ENCODE results near the gene DIPK1C. TPM values are rescaled to one million over a fixed set of nuclear protein-coding genes. Genes with fewer than 3 reads are reported as not detected.

Gene DIPK1C
- total and polyA plus RNA-seq, 10 of the 15 experiments (the other 5 are each of a cell fraction or from before 2014, with no cell fraction given) = not detected

DNA sequence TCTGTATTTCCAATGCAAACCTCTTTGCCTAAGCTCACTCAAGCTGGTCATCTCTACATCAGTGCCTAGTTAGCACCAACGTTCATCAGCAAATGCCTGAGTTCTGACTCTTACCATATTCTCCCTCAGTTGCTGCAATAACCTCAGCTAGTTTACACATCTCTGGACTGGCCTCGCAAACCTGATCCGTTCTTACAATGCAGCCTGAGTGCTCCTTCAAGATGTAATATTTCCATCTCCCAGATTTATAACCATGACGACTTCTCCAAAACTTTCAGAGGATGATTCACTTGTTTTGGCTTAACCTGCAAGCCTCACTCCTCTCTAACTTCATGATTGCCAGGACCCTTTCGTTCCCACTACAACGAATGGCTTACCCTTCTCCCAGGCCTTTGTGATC, 69.7 kb downstream of the DIPK1C start:
- no peak overlapping the region for H3K27ac ChIP-seq (ENCODE audit: control insufficient read depth, insufficient read depth)
- BruUV-seq (replicated peaks) = no TSS peak
- no peak overlapping the region for H2AFZ ChIP-seq (ENCODE audit: control insufficient read depth, low read depth, low read length)
- TF ChIP-seq NBN (IDR thresholded peaks at IDR 0.05) = no peak
- TF ChIP-seq BACH1 (IDR thresholded peaks at IDR 0.05; ENCODE audit: borderline replicate concordance) = no peak
- TF ChIP-seq MEF2A (IDR thresholded peaks at IDR 0.05; ENCODE audit: insufficient read depth, low read depth, low read length) = no peak
- no peak for TF ChIP-seq RUNX3 (IDR thresholded peaks at IDR 0.05; ENCODE audit: low read length)
- DNase-seq (ENCODE audit: low read depth, low spot score) (no peak), ATAC-seq (no peak), FAIRE-seq (no peak)
- in situ Hi-C loops (cut with MboI) (no loop called here), intact Hi-C loops (cut with micrococcal nuclease; ENCODE audit: unreplicated experiment) (no loop called here)
- H3K9ac ChIP-seq (ENCODE audit: control insufficient read depth, insufficient read depth, low read length) = no peak overlapping the region
- ChIA-PET POLR2A (no interaction called here), SMC1A (ENCODE audit: uncharacterized antibody, unreplicated experiment) (no interaction called here), CTCF (no interaction called here), RAD21 (ENCODE audit: unreplicated experiment) (no interaction called here)
- H3K9me3 ChIP-seq (replicated peaks; ENCODE audit: control insufficient read depth, insufficient read depth, low read length) = no peaks in the 10 kb centered on the region
- no peaks in the 10 kb centered on the region for H3K36me3 ChIP-seq (ENCODE audit: control insufficient read depth in 2 of 2, insufficient read depth in 2 of 2, low read length in 1 of 2)
- no peaks in the 10 kb centered on the region for H4K20me1 ChIP-seq (ENCODE audit: control insufficient read depth, insufficient read depth)
- WGBS (ENCODE audit: insufficient coverage, insufficient replicate concordance, low lambda C conversion rate, missing lambda C conversion rate) = 15% methylated on average over 6 of the region's 6 CpGs
- H3K79me2 ChIP-seq (ENCODE audit: control insufficient read depth, insufficient read depth, low read length) = no peaks in the 10 kb centered on the region
- no peak overlapping the region for H3K4me3 ChIP-seq
- H3K4me2 ChIP-seq (ENCODE audit: control insufficient read depth, insufficient read depth) = no peak overlapping the region
- peaks cover 0 to 4% of the 10 kb centered on the region in 2 experiments; a peak in 2 of 4 replicates for H3K27me3 ChIP-seq (replicated peaks in 1 of 2; ENCODE audit: control insufficient read depth in 2 of 2, insufficient read depth in 2 of 2, low read length in 1 of 2)
- no peaks in the 10 kb centered on the region for H3K4me1 ChIP-seq (ENCODE audit: control insufficient read depth, insufficient read depth, low read length)

Other genes with a start within 250 kb of the DIPK1C start
- gene CYB5A, start 165.3 kb downstream of the DIPK1C start, total RNA-seq (2014; rRNA removed) = 63.2 and 76.9 TPM in 2 replicates
- gene CYB5A, start 165.3 kb downstream of the DIPK1C start, total RNA-seq (2014; rRNA removed; fragmentation: Illumina TruSeq; extraction: Trizol) = 63.9 and 68.7 TPM in 2 replicates
- gene CYB5A, start 165.3 kb downstream of the DIPK1C start, total RNA-seq (2021) = 60.2 and 60.4 TPM in 2 replicates
- gene CYB5A, start 165.3 kb downstream of the DIPK1C start, polyA plus RNA-seq (2011; rRNA removed) = 106 and 119 TPM in 2 replicates
- 78.6 and 87.4 TPM in 2 replicates for gene CYB5A, start 165.3 kb downstream of the DIPK1C start, polyA plus RNA-seq (2014; fragmentation: Illumina TruSeq; extraction: Trizol)
- 100 to 1,000 TPM; 120 to 129 TPM for gene CYB5A, start 165.3 kb downstream of the DIPK1C start, polyA plus RNA-seq (2014; fragmentation: Nextera tagmentation; extraction: Ambion mirVana)
- 57.8 and 76.8 TPM in 2 replicates for gene CYB5A, start 165.3 kb downstream of the DIPK1C start, polyA plus RNA-seq (2014; rRNA removed)
- 100 to 1,000 TPM; 119 to 122 TPM for gene CYB5A, start 165.3 kb downstream of the DIPK1C start, polyA plus RNA-seq (2016; fragmentation: Nextera tagmentation; extraction: Ambion mirVana)
- gene C18orf63, start 141.5 kb downstream of the DIPK1C start, total RNA-seq (2014; rRNA removed) = not detected in 2 replicates
- gene C18orf63, start 141.5 kb downstream of the DIPK1C start, total RNA-seq (2014; rRNA removed; fragmentation: Illumina TruSeq; extraction: Trizol) = not detected in 2 replicates
- gene C18orf63, start 141.5 kb downstream of the DIPK1C start, total RNA-seq (2021) = not detected in 2 replicates
- not detected in 2 replicates for gene C18orf63, start 141.5 kb downstream of the DIPK1C start, polyA plus RNA-seq (2011; rRNA removed)
- gene C18orf63, start 141.5 kb downstream of the DIPK1C start, polyA plus RNA-seq (2014; fragmentation: Illumina TruSeq; extraction: Trizol) = not detected in 2 replicates
- not detected for gene C18orf63, start 141.5 kb downstream of the DIPK1C start, polyA plus RNA-seq (2014; fragmentation: Nextera tagmentation; extraction: Ambion mirVana)
- not detected in 2 replicates for gene C18orf63, start 141.5 kb downstream of the DIPK1C start, polyA plus RNA-seq (2014; rRNA removed)
- gene C18orf63, start 141.5 kb downstream of the DIPK1C start, polyA plus RNA-seq (2016; fragmentation: Nextera tagmentation; extraction: Ambion mirVana) = not detected
- gene CNDP2, start 39.1 kb upstream of the DIPK1C start, total RNA-seq (2014; rRNA removed) = 104 and 109 TPM in 2 replicates
- gene CNDP2, start 39.1 kb upstream of the DIPK1C start, total RNA-seq (2014; rRNA removed; fragmentation: Illumina TruSeq; extraction: Trizol) = 70.8 and 75.5 TPM in 2 replicates
- 174 and 181 TPM in 2 replicates for gene CNDP2, start 39.1 kb upstream of the DIPK1C start, total RNA-seq (2021)
- gene CNDP2, start 39.1 kb upstream of the DIPK1C start, polyA plus RNA-seq (2011; rRNA removed) = 177 and 181 TPM in 2 replicates
- 196 and 205 TPM in 2 replicates for gene CNDP2, start 39.1 kb upstream of the DIPK1C start, polyA plus RNA-seq (2014; fragmentation: Illumina TruSeq; extraction: Trizol)
- gene CNDP2, start 39.1 kb upstream of the DIPK1C start, polyA plus RNA-seq (2014; fragmentation: Nextera tagmentation; extraction: Ambion mirVana) = 100 to 1,000 TPM in 1 of 2 experiments, 10 to 100 TPM in 1; 63.5 to 101 TPM
- gene CNDP2, start 39.1 kb upstream of the DIPK1C start, polyA plus RNA-seq (2014; rRNA removed) = 128 and 136 TPM in 2 replicates
- 100 to 1,000 TPM; 196 to 213 TPM for gene CNDP2, start 39.1 kb upstream of the DIPK1C start, polyA plus RNA-seq (2016; fragmentation: Nextera tagmentation; extraction: Ambion mirVana)
- not detected in 2 replicates for gene CNDP1, start 77.2 kb upstream of the DIPK1C start, total RNA-seq (2014; rRNA removed)
- not detected in 2 replicates for gene CNDP1, start 77.2 kb upstream of the DIPK1C start, total RNA-seq (2014; rRNA removed; fragmentation: Illumina TruSeq; extraction: Trizol)
- gene CNDP1, start 77.2 kb upstream of the DIPK1C start, total RNA-seq (2021) = not detected in 2 replicates
- not detected in 2 replicates for gene CNDP1, start 77.2 kb upstream of the DIPK1C start, polyA plus RNA-seq (2011; rRNA removed)
- gene CNDP1, start 77.2 kb upstream of the DIPK1C start, polyA plus RNA-seq (2014; fragmentation: Illumina TruSeq; extraction: Trizol) = 0.04 TPM in 1 of 2 replicates, not detected in the other
- gene CNDP1, start 77.2 kb upstream of the DIPK1C start, polyA plus RNA-seq (2014; fragmentation: Nextera tagmentation; extraction: Ambion mirVana) = not detected
- gene CNDP1, start 77.2 kb upstream of the DIPK1C start, polyA plus RNA-seq (2014; rRNA removed) = not detected in 2 replicates
- gene CNDP1, start 77.2 kb upstream of the DIPK1C start, polyA plus RNA-seq (2016; fragmentation: Nextera tagmentation; extraction: Ambion mirVana) = under 1 TPM in 1 of 2 experiments, not detected in 1; 0.05 TPM
- 10.1 and 11.2 TPM in 2 replicates for gene ZNF407, start 140.6 kb upstream of the DIPK1C start, total RNA-seq (2014; rRNA removed)
- 11.0 TPM in 2 replicates for gene ZNF407, start 140.6 kb upstream of the DIPK1C start, total RNA-seq (2014; rRNA removed; fragmentation: Illumina TruSeq; extraction: Trizol)
- 10.3 and 11.6 TPM in 2 replicates for gene ZNF407, start 140.6 kb upstream of the DIPK1C start, total RNA-seq (2021)
- 3.9 and 4.5 TPM in 2 replicates for gene ZNF407, start 140.6 kb upstream of the DIPK1C start, polyA plus RNA-seq (2011; rRNA removed)
- gene ZNF407, start 140.6 kb upstream of the DIPK1C start, polyA plus RNA-seq (2014; fragmentation: Illumina TruSeq; extraction: Trizol) = 4.8 and 5.7 TPM in 2 replicates
- under 1 TPM; 0.69 to 0.88 TPM for gene ZNF407, start 140.6 kb upstream of the DIPK1C start, polyA plus RNA-seq (2014; fragmentation: Nextera tagmentation; extraction: Ambion mirVana)
- gene ZNF407, start 140.6 kb upstream of the DIPK1C start, polyA plus RNA-seq (2014; rRNA removed) = 4.1 and 4.7 TPM in 2 replicates
- gene ZNF407, start 140.6 kb upstream of the DIPK1C start, polyA plus RNA-seq (2016; fragmentation: Nextera tagmentation; extraction: Ambion mirVana) = 1 to 10 TPM; 5.8 to 6.3 TPM